ENCODE results near the gene PLEKHM1.
A peak's percentile ranks its signal among the peaks of the same experiment; 100 is the strongest.

PLEKHM1 gene

DNA sequence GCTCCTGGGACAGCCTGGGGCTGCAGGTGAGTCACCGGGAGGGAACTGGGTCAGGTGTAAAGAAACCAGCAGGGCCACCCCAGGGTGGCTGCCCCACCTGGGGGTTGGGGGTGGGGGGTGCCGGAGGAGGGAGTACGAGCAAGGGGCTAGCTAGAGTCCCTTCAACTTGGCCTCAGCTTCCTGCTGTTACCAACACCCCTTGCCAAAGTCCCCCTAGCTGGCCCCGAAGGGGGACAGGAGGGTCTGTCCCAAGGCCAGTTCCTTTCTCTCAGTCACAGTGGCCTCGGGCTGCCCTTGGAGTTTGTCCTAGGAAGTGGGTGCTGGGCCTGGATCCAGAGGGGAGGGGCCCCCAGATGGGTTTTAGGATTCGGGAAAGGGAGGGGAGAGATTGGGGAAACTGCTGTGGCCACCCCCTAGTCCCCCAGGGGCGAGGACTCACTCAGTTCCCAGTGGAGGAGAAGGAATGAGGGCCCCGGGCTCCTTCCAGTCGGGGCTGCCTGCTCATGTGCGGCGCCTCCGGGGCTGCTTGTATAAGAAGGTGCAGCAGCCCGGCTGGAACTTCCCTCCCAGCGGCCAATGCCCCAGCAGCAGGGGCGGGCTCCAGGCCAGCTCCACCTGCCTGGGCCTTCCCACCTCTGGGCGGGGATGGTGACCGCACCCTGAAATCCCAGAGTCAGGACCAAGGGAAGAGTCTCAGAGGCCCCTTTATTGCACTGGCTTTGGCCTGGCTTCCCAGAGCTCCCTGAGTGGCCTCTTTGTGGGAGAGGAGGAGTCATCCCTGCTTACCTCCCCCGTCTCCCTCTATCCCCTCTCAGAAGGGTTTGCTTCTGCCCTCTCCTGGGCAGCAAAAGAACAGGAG lies 65.2 kb downstream of the PLEKHM1 start:
- no peak for DNase-seq

GRCh38 chr17:45424769-45425124 lies 65.8 kb downstream of the PLEKHM1 start:
- no peak for DNase-seq

- DNase-seq: no peak
Observed at GRCh38 chr17:45423975-45424335, 66.6 kb downstream of the PLEKHM1 start.

DNA sequence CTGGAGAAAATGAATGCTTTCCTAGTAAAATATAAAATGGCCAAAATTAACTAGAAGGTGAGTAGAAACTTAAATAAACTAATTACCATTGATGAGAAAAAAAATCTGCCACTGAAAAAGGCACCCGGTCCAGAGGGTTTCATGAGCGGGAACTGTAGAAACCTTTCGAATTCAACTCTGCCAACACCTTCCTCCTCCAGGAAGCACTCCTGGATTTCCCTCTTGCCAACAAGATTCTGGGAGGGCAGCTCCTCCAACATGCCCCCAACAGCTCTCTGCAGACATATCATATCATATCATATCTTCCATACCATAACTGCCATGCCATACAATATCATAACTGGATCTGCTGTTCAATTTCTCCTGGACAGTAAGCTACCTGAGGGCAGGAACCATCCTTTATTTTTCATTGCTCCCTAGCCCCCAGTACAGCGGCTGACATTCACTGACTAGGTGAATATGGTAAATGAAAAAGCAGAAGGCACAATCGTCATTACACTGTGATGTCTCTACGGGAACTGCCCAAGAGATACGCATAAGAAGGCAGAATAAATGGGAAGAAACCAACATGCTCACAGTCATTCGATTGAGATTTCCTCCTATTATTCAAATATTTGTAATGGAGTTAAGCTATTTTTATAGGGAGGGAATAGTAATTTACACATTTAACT lies 67.1 kb downstream of the PLEKHM1 start:
- no peak for DNase-seq

- DNase-seq: no peak
Observed at GRCh38 chr17:45414990-45415881, 75.3 kb downstream of the PLEKHM1 start.

DNA sequence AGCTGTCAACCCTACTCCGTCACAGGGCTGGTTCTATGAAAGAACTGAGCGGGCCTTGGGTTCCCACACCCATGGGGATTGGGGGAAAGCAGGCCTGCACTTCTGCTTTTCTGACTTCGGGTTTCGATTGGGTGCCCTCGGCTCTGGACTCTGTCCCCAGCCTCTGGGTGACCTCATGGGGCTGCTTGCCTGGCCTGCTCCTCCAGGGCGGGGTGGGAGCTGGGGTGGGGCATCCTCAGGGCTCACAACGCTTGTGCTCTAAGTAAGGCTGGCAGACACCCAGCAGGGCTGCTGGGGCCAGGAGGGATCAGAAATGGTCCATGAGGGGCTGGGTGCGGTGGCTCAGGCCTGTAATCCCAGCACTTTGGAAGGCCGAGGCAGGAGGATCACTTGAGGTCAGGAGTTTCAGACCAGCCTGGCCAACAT lies 77.0 kb downstream of the PLEKHM1 start:
- no peak for DNase-seq

- DNase-seq: no peak
Observed at GRCh38 chr17:45411348-45412105, 79.0 kb downstream of the PLEKHM1 start.

DNA sequence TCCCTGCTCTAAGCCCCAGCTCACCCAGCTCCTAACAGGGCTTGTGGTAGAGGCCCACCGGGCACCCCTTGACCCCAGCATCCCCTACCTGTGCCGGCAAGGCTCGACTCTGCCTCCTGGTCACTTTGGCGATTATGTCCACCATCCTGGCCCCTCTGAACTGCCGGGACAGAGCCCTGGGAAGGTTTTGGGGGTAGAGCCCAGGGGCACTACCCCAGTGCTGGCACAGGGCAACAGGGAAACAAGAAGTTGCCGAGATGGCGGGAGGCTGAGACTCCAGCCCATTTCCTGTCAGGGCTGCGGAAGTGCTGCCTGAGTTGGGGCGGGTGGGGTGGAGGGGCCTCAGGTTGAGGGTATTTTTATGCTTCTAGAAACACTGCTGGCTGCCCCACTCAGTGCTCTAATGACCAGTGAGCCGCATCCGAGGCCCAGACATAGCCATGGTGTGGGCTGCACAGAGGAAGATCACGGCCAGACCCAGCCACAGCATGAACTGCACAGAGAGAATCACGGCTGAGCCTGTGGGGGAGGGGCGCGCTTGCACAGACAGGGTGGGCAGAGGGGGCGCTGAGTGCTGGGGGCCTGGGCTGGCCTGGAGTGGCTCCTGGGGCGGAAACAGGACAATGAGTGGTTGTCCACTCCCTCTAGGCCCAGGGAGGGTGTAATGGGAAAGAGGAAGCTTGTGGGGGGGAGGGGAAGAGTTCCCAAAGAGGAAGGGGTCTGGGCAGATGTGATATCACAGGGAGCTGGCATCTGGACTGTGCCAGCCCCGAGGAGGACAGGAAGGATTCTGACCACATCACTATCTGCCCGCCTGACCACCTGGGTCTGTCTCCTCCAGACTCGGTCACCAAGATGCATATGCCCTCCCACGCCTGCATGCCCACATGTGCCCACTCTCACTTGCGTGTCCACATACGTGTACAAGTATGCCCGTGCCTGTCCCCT lies 80.1 kb downstream of the PLEKHM1 start:
- DNase-seq: peak; percentile 62

GRCh38 chr17:45409659-45410076 lies 80.9 kb downstream of the PLEKHM1 start:
- DNase-seq: no peak

- no peak for DNase-seq
Observed at GRCh38 chr17:45408611-45409421, 81.7 kb downstream of the PLEKHM1 start.

DNA sequence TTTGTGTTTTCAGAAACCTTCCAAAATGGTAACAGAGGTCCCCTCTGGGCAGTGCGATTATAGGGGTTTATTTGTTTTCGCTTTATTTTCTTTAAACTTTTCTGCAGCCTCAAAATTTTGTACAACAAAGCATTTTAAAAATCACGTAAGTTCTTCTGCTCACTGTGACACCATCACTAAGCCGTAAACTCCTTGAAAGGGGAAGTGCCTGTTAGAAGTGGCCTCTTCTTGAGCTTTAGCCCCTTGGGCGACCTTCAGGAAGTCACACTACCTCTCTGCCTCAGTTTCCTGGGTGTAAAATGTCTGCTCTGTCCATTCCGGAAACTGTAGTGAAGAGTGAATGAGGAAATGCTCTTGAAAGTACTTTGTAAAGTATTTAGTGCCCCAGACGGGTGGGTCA lies 84.4 kb downstream of the PLEKHM1 start:
- DNase-seq: no peak

DNA sequence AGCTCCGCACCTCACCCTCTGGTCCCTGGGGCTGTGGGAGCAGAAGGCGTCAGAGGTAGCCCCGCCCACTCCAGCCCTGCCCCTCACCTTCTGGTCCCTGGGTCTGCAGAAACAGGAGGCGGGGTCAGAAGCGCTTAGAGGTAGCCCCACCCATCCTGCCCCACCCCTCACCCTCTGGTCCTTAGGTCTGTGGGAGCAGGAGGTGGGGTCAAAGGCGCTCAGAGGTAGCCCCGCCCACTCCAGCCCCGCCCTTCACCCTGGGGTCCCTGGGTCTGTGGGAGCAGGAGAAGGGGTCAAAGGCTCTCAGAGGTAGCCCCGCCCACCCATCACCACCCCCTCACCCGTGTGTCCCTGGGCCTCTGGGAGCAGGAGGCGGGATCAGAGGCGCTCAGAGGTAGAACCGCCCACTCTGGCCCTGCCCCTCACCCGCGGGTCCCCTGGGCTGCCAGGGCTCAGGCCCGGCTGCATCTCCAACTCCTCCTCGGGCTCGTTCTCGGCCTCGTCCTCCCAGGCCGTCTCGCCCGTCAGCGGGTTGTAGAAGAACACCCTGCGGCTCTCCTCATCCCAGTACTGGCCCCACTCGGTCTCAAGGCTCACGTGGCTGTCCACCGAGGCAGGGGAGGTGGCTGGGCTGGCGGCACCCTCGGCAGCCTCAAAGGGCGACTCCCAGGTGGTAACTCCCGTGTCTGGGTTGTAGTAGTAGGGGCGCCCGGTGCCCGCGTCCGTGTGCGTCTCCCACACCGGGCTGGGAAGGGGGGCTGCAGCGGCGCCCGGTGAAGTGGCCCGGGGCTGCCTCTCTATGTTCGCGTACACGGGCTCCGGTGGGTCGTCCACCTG lies 85.1 kb downstream of the PLEKHM1 start:
- DNase-seq: no peak

DNA sequence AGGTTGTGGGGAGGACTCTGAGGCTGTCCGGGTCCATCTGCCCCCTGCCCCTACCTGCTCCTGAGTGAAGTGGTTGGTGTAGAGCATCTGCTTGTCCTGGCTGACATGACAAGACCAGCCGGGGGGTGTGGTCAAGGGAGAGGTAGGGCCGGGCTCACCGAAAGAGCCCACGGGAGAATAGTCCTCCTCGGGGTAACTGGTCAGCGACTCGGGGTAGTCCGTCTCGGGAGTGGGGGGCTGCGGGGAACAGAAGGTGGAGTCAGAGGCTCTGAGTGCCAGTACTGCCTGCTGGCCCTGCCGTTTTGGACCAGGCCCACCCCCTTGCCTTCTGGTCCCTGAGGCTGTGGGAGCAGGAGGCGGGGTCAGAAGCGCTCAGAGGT lies 85.7 kb downstream of the PLEKHM1 start:
- DNase-seq: no peak

DNA sequence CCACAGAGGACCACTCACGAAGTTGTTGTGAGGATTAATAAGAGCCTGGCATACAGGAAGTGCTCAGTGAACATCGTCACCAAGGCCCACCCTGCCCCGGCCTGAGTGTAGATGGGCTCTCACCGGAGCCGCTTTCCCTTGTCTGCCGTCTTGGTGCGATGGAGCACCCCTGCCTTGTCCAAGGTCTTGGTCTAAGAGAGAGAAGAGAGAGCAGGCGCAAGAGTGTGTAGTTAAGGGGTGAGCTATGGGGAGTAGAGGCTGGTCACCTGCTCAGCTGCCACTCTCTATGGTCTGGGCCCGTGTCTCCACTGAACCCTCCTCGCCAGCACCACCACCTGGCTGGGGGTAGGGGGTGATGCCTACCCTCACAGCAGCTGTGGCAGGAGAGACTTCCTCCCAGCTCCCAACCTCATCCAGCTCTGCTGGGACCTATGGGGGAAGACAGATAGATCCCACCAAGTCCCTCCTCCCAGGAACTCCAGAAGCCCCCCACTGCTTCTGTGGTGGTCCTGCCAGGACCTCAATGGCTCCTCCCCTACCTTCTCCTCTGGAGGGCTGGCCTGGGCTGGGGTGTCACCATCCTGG lies 86.5 kb downstream of the PLEKHM1 start:
- DNase-seq: no peak

DNA sequence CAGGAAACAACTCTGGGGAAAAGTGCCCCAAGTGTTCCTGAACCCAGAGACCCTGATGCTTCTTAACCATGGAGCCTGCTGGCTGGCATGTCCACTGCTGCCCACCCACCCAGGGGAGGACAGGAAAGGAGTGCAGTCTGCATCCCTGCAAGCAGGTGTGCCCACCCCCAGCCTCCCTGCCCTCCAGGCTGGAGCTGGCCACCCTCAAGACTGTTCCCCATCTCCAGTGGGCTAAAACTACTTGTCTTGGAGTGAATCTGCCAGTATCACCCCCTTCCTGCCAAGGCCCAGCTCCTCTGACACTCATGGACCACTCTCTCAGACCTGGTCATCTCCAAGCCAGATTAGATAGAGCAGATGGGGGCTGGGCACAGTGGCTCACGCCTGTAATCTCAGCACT lies 87.6 kb downstream of the PLEKHM1 start:
- no peak for DNase-seq

- no peak for DNase-seq
Observed at GRCh38 chr17:45398800-45399199, 91.7 kb downstream of the PLEKHM1 start.

GRCh38 chr17:45397796-45398195 lies 92.7 kb downstream of the PLEKHM1 start:
- DNase-seq: no peak

GRCh38 chr17:45396496-45397205 lies 93.9 kb downstream of the PLEKHM1 start:
- no peak for DNase-seq
